SK-N-SH treated with all-trans-retinoic acid at 6 μM for 48 hours (cell line): ENCODE results near the gene CFAP20DC.

Source experiments
- CSDC2 ChIP-seq: fragments of 250-450 bp; sonication (Bioruptor Pico); IDR thresholded peaks from 2 replicates; pipeline ENCODE4 v1.5.0; 2020; ENCODE audit warnings: mild to moderate bottlenecking, moderate library complexity
- ISL1 ChIP-seq: fragments of 250-450 bp; sonication (Bioruptor Pico); IDR thresholded peaks from 2 replicates; pipeline ENCODE4 v2.1.2; 2022; ENCODE audit warnings: mild to moderate bottlenecking, moderate library complexity
- OSR1 ChIP-seq: fragments of 250-450 bp; sonication (Bioruptor Pico); IDR thresholded peaks from 2 replicates; pipeline ENCODE4 v1.8.0; 2022; ENCODE audit warnings: moderate library complexity, mild to moderate bottlenecking, inconsistent platforms
- PPARA ChIP-seq: fragments of 250-450 bp; sonication (Bioruptor Pico); IDR thresholded peaks from 2 replicates; pipeline ENCODE4 v1.5.0; 2020; ENCODE audit warnings: mild to moderate bottlenecking, borderline replicate concordance
- ZNF565 ChIP-seq: fragments of 450-650 bp; formaldehyde crosslinking; conservative IDR thresholded peaks from 2 replicates; pipeline ENCODE4 v1.5.0; 2020; ENCODE audit warnings: low read depth, mild to moderate bottlenecking, moderate library complexity

- TF ChIP-seq ZNF565 (CRISPR knock-in tag), result no peak
- no peak for TF ChIP-seq CSDC2 (CRISPR knock-in tag)
- TF ChIP-seq PPARA (CRISPR knock-in tag), result no peak
- no peak for TF ChIP-seq ISL1
- no peak for TF ChIP-seq OSR1
Observed at GRCh38 chr3:58720526-58720925, 329.3 kb downstream of the CFAP20DC start.
